HG02623 (cell line): ENCODE measurements around the gene AOC1.

ENCODE experiments used
- ATAC-seq: cut with Tn5 transposase; IDR thresholded peaks from one replicate; pipeline ENCODE4 v1.9.1; 2021; ENCODE audit warnings: moderate library complexity; ENCODE audit not compliant: unreplicated experiment

Gene AOC1

DNA sequence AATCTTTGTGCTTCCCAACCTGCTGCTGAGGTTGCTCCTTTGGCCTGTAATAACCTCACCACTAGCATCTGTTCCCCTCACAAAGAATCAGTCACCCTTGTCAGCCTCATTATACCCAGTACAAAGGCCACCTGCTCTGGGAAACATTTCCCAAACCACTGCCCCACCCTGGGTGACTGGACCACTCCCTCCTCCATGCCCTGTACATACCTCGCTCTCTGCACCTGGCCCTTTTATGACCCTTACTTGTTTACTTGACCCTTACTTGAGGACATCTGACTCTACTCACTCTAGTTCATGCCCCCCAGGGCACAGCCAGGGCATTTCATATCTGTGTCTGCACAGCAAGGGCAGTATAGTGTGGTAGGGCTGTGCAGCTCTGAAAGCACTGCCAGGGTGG is 21.4 kb upstream of the AOC1 start:
- no peak for ATAC-seq

GRCh38 chr7:150831851-150832250 is 20.5 kb upstream of the AOC1 start:
- no peak for ATAC-seq

DNA sequence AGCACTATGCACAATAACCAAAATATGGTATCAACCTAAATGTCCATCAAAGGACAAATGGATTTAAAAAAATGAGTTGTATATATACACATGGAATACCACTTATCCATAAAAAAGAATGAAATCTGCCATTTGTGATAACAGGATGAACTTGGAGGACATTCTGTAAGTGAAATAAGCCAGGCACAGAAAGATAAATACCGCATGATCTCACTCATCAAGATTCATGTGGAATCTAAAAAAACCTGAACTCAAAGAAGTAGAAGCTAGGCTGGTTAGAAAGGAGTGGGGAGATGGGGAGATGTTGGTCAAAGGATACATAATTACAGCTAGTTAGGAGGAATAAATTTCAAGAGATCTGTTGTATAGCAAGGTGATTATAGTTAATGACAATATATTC is 17.3 kb upstream of the AOC1 start:
- no peak for ATAC-seq

DNA sequence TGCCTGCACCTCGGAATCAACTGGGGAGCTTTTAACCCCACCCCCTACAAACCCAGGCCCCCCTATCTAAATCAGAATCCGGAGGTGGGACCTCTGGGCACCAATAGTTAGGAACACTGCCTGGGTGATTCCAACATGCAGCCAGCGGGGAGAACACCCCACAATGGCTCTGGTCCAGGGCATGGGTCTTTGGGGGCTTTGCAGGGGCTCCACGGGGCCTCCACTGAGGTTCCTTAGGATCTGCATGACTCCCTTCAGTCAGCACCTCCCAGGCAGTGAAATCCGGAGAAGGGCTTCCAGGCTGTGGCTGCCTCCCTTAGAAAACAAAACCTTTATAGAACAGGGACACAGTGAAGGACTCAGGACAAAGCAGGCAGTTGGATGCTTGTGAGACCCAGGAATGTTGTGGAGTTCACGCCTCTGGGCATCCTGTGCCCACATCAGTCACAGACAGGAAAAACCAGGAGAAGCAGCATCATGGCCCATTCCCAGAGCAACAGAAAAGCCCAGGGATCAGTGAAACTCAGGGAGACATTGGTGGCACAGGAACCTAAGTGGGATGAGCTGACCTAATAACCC is 16.5 kb upstream of the AOC1 start:
- ATAC-seq = no peak

DNA sequence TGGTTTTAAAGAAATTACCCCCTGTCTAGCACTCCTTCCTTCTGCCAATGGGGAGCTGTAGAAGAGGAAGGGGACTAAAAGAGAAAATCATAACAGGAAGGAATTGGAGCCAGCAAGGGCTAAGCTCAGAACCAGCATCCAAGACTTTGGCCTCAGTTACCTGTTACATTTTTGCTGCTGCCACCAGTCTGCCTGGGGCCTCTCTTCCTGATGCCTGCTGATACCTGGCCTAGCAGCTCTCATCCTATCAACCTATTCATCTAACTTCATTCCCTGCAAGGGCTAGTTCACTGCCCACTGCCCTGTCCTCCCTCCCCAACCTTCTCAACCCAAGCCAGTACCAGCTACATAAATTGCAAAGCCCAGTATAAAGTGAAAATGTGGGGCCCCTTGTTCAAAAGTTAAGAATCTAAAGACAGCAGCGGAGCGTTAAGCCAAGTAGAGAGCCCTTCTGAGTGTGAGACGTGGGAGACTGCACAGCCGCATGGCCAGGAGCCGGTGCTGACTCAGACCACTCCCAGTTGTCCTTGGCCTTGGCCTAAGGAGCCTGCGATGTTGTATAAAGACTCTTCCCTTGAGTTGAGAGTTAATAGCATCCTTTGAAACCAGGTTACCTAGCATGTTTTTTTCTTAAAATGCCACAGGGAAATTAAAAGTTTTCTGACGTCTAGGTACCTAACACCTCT is 13.2 kb upstream of the AOC1 start:
- no peak for ATAC-seq

DNA sequence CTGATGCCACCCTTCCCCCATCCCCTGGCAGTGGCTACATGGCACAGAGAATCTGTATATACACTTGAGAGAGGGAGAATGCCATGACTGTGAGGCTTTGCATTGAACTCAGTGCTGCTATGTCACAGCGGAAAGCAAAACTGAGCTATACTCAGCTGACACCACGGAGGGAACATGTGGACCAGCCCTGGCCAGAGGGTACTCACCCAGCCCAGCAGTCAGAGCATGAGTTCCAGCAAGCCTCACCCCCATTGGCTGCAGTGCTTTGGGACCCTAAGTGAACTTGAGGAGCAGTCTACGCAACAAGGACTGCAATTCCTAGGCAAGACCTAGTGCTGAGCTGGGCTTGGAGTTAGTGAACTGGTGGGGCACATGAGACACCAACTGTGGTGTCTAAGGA is 10.3 kb upstream of the AOC1 start:
- ATAC-seq = no peak

GRCh38 chr7:150842716-150843115 is 9.6 kb upstream of the AOC1 start:
- no peak for ATAC-seq

- no peak for ATAC-seq
Measured at GRCh38 chr7:150845421-150845861, 6.9 kb upstream of the AOC1 start.

GRCh38 chr7:150846291-150847115 is 5.8 kb upstream of the AOC1 start:
- ATAC-seq = no peak

GRCh38 chr7:150847536-150847935 is 4.8 kb upstream of the AOC1 start:
- no peak for ATAC-seq

DNA sequence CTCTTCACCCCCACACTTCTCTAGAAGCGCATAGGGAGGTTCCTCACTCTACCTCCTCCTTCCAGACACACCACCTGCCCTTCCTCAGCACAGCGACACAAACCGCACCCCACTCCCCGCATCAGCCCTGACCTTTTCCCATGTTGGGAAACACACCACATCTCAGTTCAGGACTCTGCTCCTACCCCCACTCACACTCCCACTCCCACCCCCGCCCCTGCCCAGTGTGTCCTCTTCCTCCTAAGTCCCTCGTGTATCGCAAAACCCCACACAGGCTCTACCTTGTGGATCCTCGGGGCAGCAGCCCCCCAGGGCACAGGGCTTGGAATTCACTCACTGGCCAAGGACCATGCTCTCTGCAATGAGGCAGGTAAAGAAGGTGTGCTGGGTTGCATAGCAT is 4.2 kb upstream of the AOC1 start:
- ATAC-seq = no peak

DNA sequence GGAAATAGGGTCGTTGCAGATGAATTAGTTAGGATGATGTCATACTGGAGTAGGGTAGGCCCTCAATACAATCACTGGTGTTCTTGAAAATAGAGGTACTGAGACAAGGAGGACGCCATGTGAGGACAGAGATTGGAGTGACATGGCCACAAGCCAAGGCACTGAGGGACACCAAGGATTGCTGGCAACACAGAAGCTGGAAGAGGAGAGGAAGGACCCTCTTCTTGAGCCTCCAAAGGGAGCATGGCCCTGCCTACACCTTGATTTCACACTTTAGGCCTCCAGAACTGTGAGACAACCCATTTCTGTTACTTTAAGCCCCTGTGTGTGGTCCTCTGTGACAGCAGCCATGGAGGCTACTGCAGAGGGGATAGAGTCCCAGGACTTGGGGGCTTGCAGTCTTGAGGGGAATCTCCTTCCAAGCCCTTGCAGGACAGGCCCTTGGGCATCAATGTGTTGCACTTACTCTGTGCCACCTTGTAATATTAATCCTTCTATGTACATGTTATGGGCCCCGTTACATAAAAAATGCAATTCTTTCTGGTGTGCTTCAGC is 3.7 kb upstream of the AOC1 start:
- no peak for ATAC-seq

- ATAC-seq = no peak
Measured at GRCh38 chr7:150849204-150849775, 3.0 kb upstream of the AOC1 start.

DNA sequence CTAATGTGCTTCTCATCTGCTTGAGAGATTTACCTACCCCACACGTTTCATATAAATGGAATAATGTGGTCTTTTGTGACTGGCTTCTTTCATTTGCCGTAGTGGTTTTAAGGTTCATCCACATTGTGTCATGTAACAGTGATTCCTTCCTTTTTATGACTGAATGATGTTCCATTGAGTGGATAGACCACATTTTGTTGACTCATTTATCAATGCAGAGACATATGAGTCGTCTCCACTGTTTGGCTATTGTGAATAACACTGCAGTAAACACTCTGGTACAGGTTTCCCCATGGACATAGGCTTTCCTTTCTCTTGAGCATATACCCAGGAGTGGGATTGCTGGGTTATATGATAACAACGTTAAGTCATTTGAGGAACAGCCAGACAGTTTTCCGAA is 2.0 kb upstream of the AOC1 start:
- ATAC-seq = no peak

- ATAC-seq = no peak
Measured at GRCh38 chr7:150851492-150852370, 586 bp upstream of the AOC1 start.

DNA sequence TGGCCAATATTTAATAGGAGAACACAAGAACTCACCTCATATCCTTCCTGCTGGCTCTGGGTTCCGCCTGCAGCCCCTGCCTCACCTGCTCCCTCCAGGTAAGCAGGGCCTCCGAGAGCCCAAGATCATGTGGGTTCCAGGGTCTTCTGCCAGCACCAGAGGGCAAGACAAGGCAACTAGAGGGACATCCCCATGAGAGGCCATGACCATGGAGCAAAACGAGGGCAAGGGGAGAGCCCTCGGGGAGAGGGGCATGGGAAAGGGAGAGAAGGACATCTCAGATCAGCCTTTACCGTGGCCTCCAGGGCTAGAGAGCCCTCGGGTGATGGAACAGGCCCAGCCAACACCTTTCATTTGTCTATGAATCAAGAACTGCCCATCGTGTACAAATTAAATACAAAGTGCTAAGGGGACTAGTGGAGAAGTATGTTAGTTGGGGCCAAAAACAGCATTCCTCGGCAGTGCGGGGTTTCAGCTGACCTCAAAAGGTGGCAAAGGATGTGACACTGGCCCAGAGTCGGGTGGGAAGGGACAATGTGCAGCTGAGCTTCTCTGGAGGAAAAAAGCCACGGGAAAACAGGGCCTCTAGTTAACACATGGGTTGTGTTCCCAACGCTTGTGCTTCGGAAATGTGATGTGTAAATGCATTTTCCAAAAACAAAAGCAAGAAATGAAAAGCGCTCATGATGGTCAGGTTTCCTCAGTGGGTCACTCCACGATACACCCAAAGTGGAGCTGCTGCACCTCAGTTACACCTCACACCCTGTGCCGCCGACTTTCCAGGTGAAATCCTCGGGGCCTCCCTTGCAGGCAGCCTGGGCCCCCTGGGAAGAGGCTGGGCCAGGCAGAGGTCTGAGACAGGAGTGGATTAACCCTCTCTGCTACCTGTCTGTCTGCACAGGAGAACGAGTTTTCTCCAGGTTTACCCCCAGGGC is 2.0 kb downstream of the AOC1 start:
- ATAC-seq = no peak

DNA sequence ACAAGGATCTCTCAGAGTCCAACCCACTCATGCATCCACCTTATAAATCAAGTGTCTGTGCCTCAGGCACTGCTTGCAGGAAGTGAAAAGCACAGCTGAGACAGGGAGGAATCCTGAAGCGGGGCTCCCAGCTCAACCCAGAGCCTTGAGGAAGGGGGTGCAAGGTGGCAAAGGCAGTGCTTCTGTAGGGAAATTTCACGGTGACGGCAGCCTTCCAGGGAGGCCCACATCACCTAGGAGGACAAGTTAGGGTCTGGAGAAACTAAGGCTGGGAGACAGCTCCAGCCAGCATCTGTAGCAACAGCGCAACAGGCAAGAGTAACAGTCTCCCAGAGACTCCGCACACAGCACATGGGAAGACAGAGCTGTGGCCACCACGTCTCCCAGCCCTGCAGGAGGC is 2.7 kb downstream of the AOC1 start:
- ATAC-seq = no peak

- ATAC-seq = no peak
Measured at GRCh38 chr7:150855476-150856302, 3.4 kb downstream of the AOC1 start.
